HFFc6 (cell line): Measurements from ENCODE around the gene ANP32E. TPM values are rescaled to one million over a fixed set of nuclear protein-coding genes. Genes with fewer than 3 reads are reported as not detected.
A peak's percentile ranks its signal among the peaks of the same experiment; 100 is the strongest.

ENCODE experiments used
- DNase-seq: peaks from one replicate; pipeline ENCODE4 v3.0.0-alpha.2; 2018
- H3K27ac Mint-ChIP-seq: 2 replicates; pipeline ENCODE4 v1.8.0; 2020; ENCODE audit warnings: mild to moderate bottlenecking, mixed read lengths
- H3K27me3 Mint-ChIP-seq: 2 replicates; pipeline ENCODE4 v1.8.0; 2021; ENCODE audit warnings: mild to moderate bottlenecking, moderate library complexity, mixed read lengths; ENCODE audit not compliant: insufficient read depth
- H3K36me3 Mint-ChIP-seq: 2 replicates; pipeline ENCODE4 v1.8.0; 2021; ENCODE audit warnings: low read depth, mixed read lengths
- H3K4me1 Mint-ChIP-seq: 2 replicates; pipeline ENCODE4 v1.8.0; 2020; ENCODE audit warnings: low read depth, mixed read lengths
- H3K4me3 Mint-ChIP-seq: 2 replicates; pipeline ENCODE4 v1.8.0; 2020; ENCODE audit warnings: mild to moderate bottlenecking, moderate library complexity, mixed read lengths
- H3K9me3 Mint-ChIP-seq: 2 replicates; pipeline ENCODE4 v1.8.0; 2020; ENCODE audit warnings: mild to moderate bottlenecking, mixed read lengths
- CTCF ChIP-seq: fragments of 200-600 bp; sonication (generic); IDR thresholded peaks from 2 replicates; pipeline ENCODE4 v1.5.0; 2021; ENCODE audit warnings: antibody characterized with exemption, mild to moderate bottlenecking
- total RNA-seq, 6 experiments: library from RNA; stranded (reverse); fragmentation: NEBNext Ultra II Directional; extraction: Animal tissue kit (Norgen Biotek cat#: 25700); gene quantifications; 2 replicates in 1 of 6; 3 replicates in 5 of 6; pipeline ENCODE4 v1.2.3, GENCODE V29; 2021

Gene ANP32E
- total RNA-seq, 6 experiments from 2014 or later: 33.9 to 67.3 (median 62.4) TPM

- Mint-ChIP-seq H3K36me3 (peaks cover 5% of the 10 kb centered on the region; the same call in 1 of the 2 replicates), H3K4me1 (peaks cover 42% of the 10 kb centered on the region), H3K4me3 (peak overlapping the region; percentile 94), H3K27me3 (no peaks in the 10 kb centered on the region; the same call in 1 of the 2 replicates), H3K9me3 (peaks cover 4% of the 10 kb centered on the region), H3K27ac (peak overlapping the region; percentile 98)
- no peak for DNase-seq
- TF ChIP-seq CTCF: no peak
Measured at GRCh38 chr1:150280138-150280707, 44.3 kb upstream of the ANP32E start.

- H3K27ac Mint-ChIP-seq: peak overlapping the region; percentile 70
- peak overlapping the region; percentile 76; the same call in 1 of the 2 replicates for H3K4me3 Mint-ChIP-seq
- TF ChIP-seq CTCF: no peak
- DNase-seq: no peak
- H3K4me1 Mint-ChIP-seq: peaks cover 34% of the 10 kb centered on the region
- peaks cover 3% of the 10 kb centered on the region for H3K27me3 Mint-ChIP-seq
- H3K9me3 Mint-ChIP-seq: no peaks in the 10 kb centered on the region
- peaks cover 4% of the 10 kb centered on the region; the same call in 1 of the 2 replicates for H3K36me3 Mint-ChIP-seq
Measured at GRCh38 chr1:150273311-150273710, 37.4 kb upstream of the ANP32E start.

GRCh38 chr1:150271291-150271959 is 35.5 kb upstream of the ANP32E start:
- no peak for DNase-seq
- Mint-ChIP-seq H3K4me1 (peaks cover 48% of the 10 kb centered on the region), H3K4me3 (no peak overlapping the region), H3K36me3 (peaks cover 19% of the 10 kb centered on the region), H3K9me3 (no peaks in the 10 kb centered on the region), H3K27me3 (peaks cover 3% of the 10 kb centered on the region), H3K27ac (peak overlapping the region; percentile 50)
- TF ChIP-seq CTCF: no peak

- Mint-ChIP-seq H3K4me3 (peak overlapping the region; percentile 92), H3K27me3 (peaks cover 3% of the 10 kb centered on the region), H3K9me3 (no peaks in the 10 kb centered on the region), H3K4me1 (peaks cover 48% of the 10 kb centered on the region), H3K27ac (peak overlapping the region; percentile 95), H3K36me3 (peaks cover 28% of the 10 kb centered on the region)
- TF ChIP-seq CTCF: no peak
- DNase-seq: no peak
Measured at GRCh38 chr1:150269451-150269850, 33.5 kb upstream of the ANP32E start.

GRCh38 chr1:150268705-150269403 is 32.9 kb upstream of the ANP32E start, which contains the start of gene APH1A:
APH1A (minus strand) TSS chr1:150269016; CDS start chr1:150268810, 206 bp downstream.
- no peaks in the 10 kb centered on the region for H3K9me3 Mint-ChIP-seq
- H3K4me1 Mint-ChIP-seq: peaks cover 45% of the 10 kb centered on the region
- H3K36me3 Mint-ChIP-seq: peaks cover 29% of the 10 kb centered on the region
- H3K27me3 Mint-ChIP-seq: peaks cover 3% of the 10 kb centered on the region
- TF ChIP-seq CTCF: no peak
- H3K4me3 Mint-ChIP-seq: peak within 1 kb of the TSS; percentile 92
- H3K27ac Mint-ChIP-seq: peak within 1 kb of the TSS; percentile 95
- DNase-seq: peak; percentile 98
